GM12891 (cell line): ENCODE measurements around the gene BRAP.
"Not testable (repeated sequence)": the region's sequence is repeated elsewhere in the genome, so short reads cannot be mapped to it uniquely, and the experiment has no call there.

Experiments
- DNase-seq: peaks from one replicate; pipeline ENCODE4 v3.0.0; 2011; ENCODE audit warnings: low spot score; ENCODE audit not compliant: insufficient read length
- FAIRE-seq: peaks from 2 replicates; lab custom pipeline; 2011; peaks lifted over from hg19 to GRCh38; lab: Jason Lieb, UNC
- PAX5 ChIP-seq: IDR thresholded peaks from 2 replicates; pipeline ENCODE4 v1.6.1; 2011; ENCODE audit warnings: low read length, moderate library complexity, mild to moderate bottlenecking; ENCODE audit not compliant: insufficient read depth, severe bottlenecking
- POLR2A ChIP-seq: IDR thresholded peaks from 2 replicates; pipeline ENCODE4 v1.6.1; 2011; ENCODE audit warnings: low read depth, low read length, control low read depth
- POLR2AphosphoS5 ChIP-seq: IDR thresholded peaks from 2 replicates; pipeline ENCODE4 v1.6.1; 2011; ENCODE audit warnings: low read depth, low read length, control low read depth
- POU2F2 ChIP-seq: IDR thresholded peaks from 2 replicates; pipeline ENCODE4 v1.6.1; 2011; ENCODE audit warnings: low read depth, mild to moderate bottlenecking, control low read depth, low read length, moderate library complexity
- SPI1 ChIP-seq: IDR thresholded peaks from 2 replicates; pipeline ENCODE4 v1.6.1; 2011; ENCODE audit warnings: low read depth, low read length, control low read depth
- TAF1 ChIP-seq: IDR thresholded peaks from 2 replicates; pipeline ENCODE4 v1.6.1; 2011; ENCODE audit warnings: low read depth, low read length, control low read depth

Gene BRAP

GRCh38 chr12:111616177-111616623 lies 69.6 kb downstream of the BRAP start:
- TF ChIP-seq PAX5, result no peak
- TF ChIP-seq SPI1, result no peak
- TF ChIP-seq TAF1, result no peak
- no peak for TF ChIP-seq POLR2A
- TF ChIP-seq POLR2AphosphoS5, result no peak
- TF ChIP-seq POU2F2, result no peak
- DNase-seq (no peak), FAIRE-seq (no peak)

- peak; percentile 5 for FAIRE-seq
Measured at GRCh38 chr12:111607239-111607638, 78.5 kb downstream of the BRAP start.

GRCh38 chr12:111606767-111607230 lies 79.0 kb downstream of the BRAP start:
- DNase-seq, result no peak
- no peak for TF ChIP-seq POLR2A
- TF ChIP-seq POLR2AphosphoS5, result no peak
- TF ChIP-seq POU2F2, result no peak
- no peak for TF ChIP-seq TAF1
- no peak for TF ChIP-seq SPI1
- no peak for TF ChIP-seq PAX5
- FAIRE-seq, result no peak

More at GRCh38 chr12:111607239-111607638, 78.5 kb downstream of the BRAP start:
- no peak for TF ChIP-seq TAF1
- TF ChIP-seq SPI1, result no peak
- TF ChIP-seq POLR2AphosphoS5, result no peak
- TF ChIP-seq POU2F2, result no peak
- no peak for TF ChIP-seq PAX5
- no peak for TF ChIP-seq POLR2A
- no peak for DNase-seq

- FAIRE-seq, result no peak
- no peak for DNase-seq
- TF ChIP-seq POLR2AphosphoS5 (no peak), PAX5 (no peak), TAF1 (no peak), POU2F2 (no peak), SPI1 (no peak), POLR2A (no peak)
Measured at GRCh38 chr12:111605911-111606766, 79.6 kb downstream of the BRAP start.

GRCh38 chr12:111602857-111603256 lies 82.9 kb downstream of the BRAP start:
- not testable (repeated sequence) for DNase-seq, FAIRE-seq

- no peak for FAIRE-seq
- DNase-seq, result no peak
- TF ChIP-seq POLR2AphosphoS5 (no peak), PAX5 (no peak), POLR2A (no peak), TAF1 (no peak), POU2F2 (no peak), SPI1 (no peak)
Measured at GRCh38 chr12:111602348-111602747, 83.4 kb downstream of the BRAP start.

GRCh38 chr12:111600986-111601385 lies 84.8 kb downstream of the BRAP start:
- DNase-seq, FAIRE-seq: not testable (repeated sequence)

GRCh38 chr12:111600205-111600642 lies 85.5 kb downstream of the BRAP start:
- TF ChIP-seq POLR2A (no peak), POU2F2 (no peak), TAF1 (no peak), PAX5 (no peak)
- DNase-seq, result no peak
- FAIRE-seq, result no peak

- DNase-seq (peak; percentile 88), FAIRE-seq (peak; percentile 81)
- TF ChIP-seq POLR2AphosphoS5 (peak; percentile 92), PAX5 (no peak), POLR2A (peak; percentile 93), POU2F2 (peak; percentile 77), TAF1 (peak; percentile 90), SPI1 (no peak)
Measured at GRCh38 chr12:111599453-111600204, 86.1 kb downstream of the BRAP start.

GRCh38 chr12:111598637-111599452 lies 86.9 kb downstream of the BRAP start, which contains the start of gene ATXN2:
Gene ATXN2 (minus strand): TSS chr12:111599315. CDS start chr12:111599034, 281 bp downstream.
- DNase-seq (peak; percentile 66), FAIRE-seq (no peak)

More at GRCh38 chr12:111598637-111599452, 86.9 kb downstream of the BRAP start, which contains the start of gene ATXN2:
- TF ChIP-seq TAF1 (no peak), PAX5 (no peak)
